Trophoblast cell (in vitro differentiated cells and primary cell): ENCODE results near the gene SLC41A3.

Experiments
- DNase-seq, 2 donors: peaks; one replicate each; pipeline ENCODE4 v3.0.0-alpha.2; 2016
- H2AFZ ChIP-seq: 2 replicates; pipeline ENCODE4 v1.6.1; 2013; ENCODE audit warnings: low read length, moderate library complexity, mild to moderate bottlenecking; ENCODE audit not compliant: insufficient read depth, poor library complexity
- H2AK5ac ChIP-seq: 2 replicates; pipeline ENCODE4 v1.6.1; 2013; ENCODE audit warnings: mild to moderate bottlenecking, low read length
- H2BK120ac ChIP-seq: 2 replicates; pipeline ENCODE4 v1.6.1; 2013; ENCODE audit warnings: low read length, mild to moderate bottlenecking, moderate library complexity; ENCODE audit not compliant: insufficient read depth, poor library complexity
- H2BK12ac ChIP-seq: 2 replicates; pipeline ENCODE4 v1.6.1; 2013; ENCODE audit warnings: mild to moderate bottlenecking, low read length, moderate library complexity
- H2BK5ac ChIP-seq: 2 replicates; pipeline ENCODE4 v1.6.1; 2013; ENCODE audit warnings: low read length, low read depth, moderate library complexity, mild to moderate bottlenecking; ENCODE audit not compliant: poor library complexity
- H3K14ac ChIP-seq: 2 replicates; pipeline ENCODE4 v1.6.1; 2013; ENCODE audit warnings: mild to moderate bottlenecking, low read length
- H3K18ac ChIP-seq: 2 replicates; pipeline ENCODE4 v1.6.1; 2013; ENCODE audit warnings: mild to moderate bottlenecking, low read length
- H3K23ac ChIP-seq: 2 replicates; pipeline ENCODE4 v1.6.1; 2013; ENCODE audit warnings: low read length
- H3K27ac ChIP-seq: 2 replicates; pipeline ENCODE4 v1.5.1; 2013; ENCODE audit warnings: low read depth, mild to moderate bottlenecking, inconsistent platforms, low read length, moderate library complexity
- H3K27me3 ChIP-seq: 2 replicates; pipeline ENCODE4 v1.6.1; 2013; ENCODE audit warnings: inconsistent platforms, mild to moderate bottlenecking, low read length, moderate library complexity; ENCODE audit not compliant: insufficient read depth
- H3K36me3 ChIP-seq, 2 experiments: 1 replicate in 1 of 2; 2 replicates in 1 of 2; pipeline ENCODE4 v1.6.1; 2013; ENCODE audit warnings: low read length in 2 of 2, mild to moderate bottlenecking in 2 of 2, moderate library complexity in 1 of 2; ENCODE audit not compliant: insufficient read depth in 2 of 2, control insufficient read depth in 1 of 2
- H3K4ac ChIP-seq: 2 replicates; pipeline ENCODE4 v1.6.1; 2013; ENCODE audit warnings: low read depth, mild to moderate bottlenecking, low read length, moderate library complexity
- H3K4me1 ChIP-seq, 2 experiments: 1 replicate in 1 of 2; 2 replicates in 1 of 2; pipeline ENCODE4 v1.6.1; 2013; ENCODE audit warnings: low read length in 2 of 2, mild to moderate bottlenecking in 2 of 2, moderate library complexity in 1 of 2; ENCODE audit not compliant: insufficient read depth in 2 of 2, control insufficient read depth in 1 of 2
- H3K4me2 ChIP-seq: 2 replicates; pipeline ENCODE4 v1.6.1; 2013; ENCODE audit warnings: inconsistent platforms, mild to moderate bottlenecking, low read length, moderate library complexity
- H3K4me3 ChIP-seq: 2 replicates; pipeline ENCODE4 v1.5.1; 2013; ENCODE audit warnings: mild to moderate bottlenecking, low read depth, low read length, inconsistent platforms
- H3K79me1 ChIP-seq: one replicate; pipeline ENCODE4 v1.6.1; 2013; ENCODE audit warnings: low read length
- H3K79me2 ChIP-seq: 2 replicates; pipeline ENCODE4 v1.6.1; 2013; ENCODE audit warnings: low read length, mild to moderate bottlenecking; ENCODE audit not compliant: control insufficient read depth, insufficient read depth, poor library complexity
- H3K9ac ChIP-seq: 2 replicates; pipeline ENCODE4 v1.6.1; 2013; ENCODE audit warnings: mild to moderate bottlenecking, low read length
- H3K9me3 ChIP-seq: 2 replicates; pipeline ENCODE4 v1.6.1; 2013; ENCODE audit warnings: low read depth, mild to moderate bottlenecking, control low read depth, inconsistent platforms, low read length; ENCODE audit not compliant: insufficient read depth
- H4K12ac ChIP-seq: 2 replicates; pipeline ENCODE4 v1.6.1; 2013; ENCODE audit warnings: low read depth, mild to moderate bottlenecking, low read length, moderate library complexity
- H4K8ac ChIP-seq: 2 replicates; pipeline ENCODE4 v1.6.1; 2013; ENCODE audit warnings: low read depth, mild to moderate bottlenecking, low read length, moderate library complexity
- H4K91ac ChIP-seq: one replicate; pipeline ENCODE4 v1.6.1; 2013; ENCODE audit warnings: low read depth, mild to moderate bottlenecking, low read length, moderate library complexity
- WGBS: extraction: QIAGEN DNeasy Blood & Tissue Kit; methylation state at CpG from one replicate; pipeline ENCODE4 v1.1.7; 2013; ENCODE audit warnings: missing lambda C conversion rate; ENCODE audit not compliant: insufficient read length, insufficient coverage; ENCODE audit errors: extremely low coverage; 5-methylcytosine and 5-hydroxymethylcytosine counted together

Gene SLC41A3

GRCh38 chr3:126031981-126032471, 51.9 kb downstream of the SLC41A3 start:
- Histone ChIP-seq H2BK5ac (no peak overlapping the region), H3K4me2 (no peak overlapping the region), H3K79me2 (no peaks in the 10 kb centered on the region), H3K23ac (no peak overlapping the region), H3K27ac (no peak overlapping the region), H4K8ac (no peak overlapping the region), H2BK12ac (no peak overlapping the region), H2BK120ac (no peak overlapping the region), H2AK5ac (no peak overlapping the region), H4K91ac (no peak overlapping the region), H3K9me3 (peaks cover 9% of the 10 kb centered on the region), H4K12ac (no peak overlapping the region), H3K4me1 (no peaks in the 10 kb centered on the region), H3K36me3 (no peaks in the 10 kb centered on the region), H2AFZ (no peak overlapping the region), H3K18ac (no peak overlapping the region), H3K4me3 (no peak overlapping the region), H3K79me1 (no peaks in the 10 kb centered on the region), H3K4ac (no peak overlapping the region), H3K9ac (no peak overlapping the region), H3K27me3 (no peaks in the 10 kb centered on the region), H3K14ac (no peak overlapping the region)
- WGBS: no CpG with 5 or more reads among the region's 9 CpGs
- DNase-seq: no peak

- Histone ChIP-seq H4K8ac (no peak overlapping the region), H3K27ac (no peak overlapping the region), H3K18ac (no peak overlapping the region), H3K79me1 (no peaks in the 10 kb centered on the region), H2BK120ac (no peak overlapping the region), H3K4me2 (no peak overlapping the region), H2AK5ac (no peak overlapping the region), H3K4ac (no peak overlapping the region), H3K4me1 (no peaks in the 10 kb centered on the region), H3K14ac (no peak overlapping the region), H3K9ac (no peak overlapping the region), H3K27me3 (no peaks in the 10 kb centered on the region), H3K9me3 (peaks cover 14% of the 10 kb centered on the region), H3K36me3 (peaks cover 0 to 5% of the 10 kb centered on the region in 2 experiments), H2BK5ac (no peak overlapping the region), H2BK12ac (no peak overlapping the region), H4K91ac (no peak overlapping the region), H3K23ac (no peak overlapping the region), H3K79me2 (no peaks in the 10 kb centered on the region), H3K4me3 (no peak overlapping the region), H2AFZ (no peak overlapping the region), H4K12ac (no peak overlapping the region)
- no CpG with 5 or more reads among the region's 1 CpG for WGBS
- no peak for DNase-seq
Observed at GRCh38 chr3:126030455-126030854, 53.5 kb downstream of the SLC41A3 start.

GRCh38 chr3:126029241-126029640, 54.7 kb downstream of the SLC41A3 start:
- Histone ChIP-seq H4K8ac (no peak overlapping the region), H4K91ac (no peak overlapping the region), H2BK12ac (no peak overlapping the region), H2BK120ac (no peak overlapping the region), H3K4me3 (no peak overlapping the region), H3K23ac (no peak overlapping the region), H3K79me2 (no peaks in the 10 kb centered on the region), H3K4me1 (no peaks in the 10 kb centered on the region), H3K18ac (no peak overlapping the region), H3K14ac (no peak overlapping the region), H2AK5ac (no peak overlapping the region), H3K27ac (no peak overlapping the region), H3K9me3 (peaks cover 14% of the 10 kb centered on the region), H3K36me3 (peaks cover 0 to 11% of the 10 kb centered on the region in 2 experiments), H3K79me1 (no peaks in the 10 kb centered on the region), H2BK5ac (no peak overlapping the region), H3K27me3 (no peaks in the 10 kb centered on the region), H3K4ac (no peak overlapping the region), H2AFZ (no peak overlapping the region), H3K4me2 (no peak overlapping the region), H4K12ac (no peak overlapping the region), H3K9ac (no peak overlapping the region)
- DNase-seq: no peak

GRCh38 chr3:126028096-126028495, 55.8 kb downstream of the SLC41A3 start:
- Histone ChIP-seq H3K4me1 (no peaks in the 10 kb centered on the region), H3K4me3 (no peak overlapping the region), H3K9ac (no peak overlapping the region), H4K91ac (no peak overlapping the region), H3K27ac (no peak overlapping the region), H3K9me3 (peaks cover 15% of the 10 kb centered on the region), H2BK120ac (no peak overlapping the region), H3K4me2 (no peak overlapping the region), H3K27me3 (no peaks in the 10 kb centered on the region), H3K14ac (no peak overlapping the region), H2BK5ac (no peak overlapping the region), H4K12ac (no peak overlapping the region), H3K79me1 (no peaks in the 10 kb centered on the region), H3K79me2 (no peaks in the 10 kb centered on the region), H2AK5ac (no peak overlapping the region), H4K8ac (no peak overlapping the region), H3K18ac (no peak overlapping the region), H3K36me3 (peaks cover 0 to 13% of the 10 kb centered on the region in 2 experiments), H3K4ac (no peak overlapping the region), H3K23ac (no peak overlapping the region), H2AFZ (no peak overlapping the region), H2BK12ac (no peak overlapping the region)
- no peak for DNase-seq
- no CpG with 5 or more reads among the region's 4 CpGs for WGBS
